Breast epithelium (tissue), 4 donors: ENCODE measurements around the gene DGKI. TPM values are rescaled to one million over a fixed set of nuclear protein-coding genes. Genes with fewer than 3 reads are reported as not detected.

Source experiments
- DNase-seq, 2 donors: peaks; one replicate each; pipeline ENCODE4 v3.0.0-alpha.2; 2019; ENCODE audit warnings: low spot score in 2 of 2
- H3K27ac ChIP-seq, 2 donors: fragments of 200-600 bp; sonication (generic) in 1 of 2; one replicate each; pipeline ENCODE4 v1.5.1; 2016 to 2019; ENCODE audit warnings: mild to moderate bottlenecking in 1 of 2
- H3K27me3 ChIP-seq, 2 donors: fragments of 200-600 bp; sonication (generic) in 1 of 2; one replicate each; pipeline versions ENCODE4 v1.5.1 to v1.6.0; 2017 to 2019; ENCODE audit warnings: control low read depth in 1 of 2, mild to moderate bottlenecking in 1 of 2
- H3K36me3 ChIP-seq: fragments of 200-600 bp; one replicate; pipeline ENCODE4 v1.5.1; 2019
- H3K4me1 ChIP-seq, 2 donors: fragments of 200-600 bp; sonication (generic); one replicate each; pipeline ENCODE4 v1.5.1; 2016 to 2019; ENCODE audit warnings: control low read depth in 1 of 2
- H3K4me3 ChIP-seq, 3 donors: fragments of 200-600 bp; sonication (generic); 1 replicate in 2 of 3; 2 replicates in 1 of 3; pipeline ENCODE4 v1.5.1; 2016 to 2019; ENCODE audit warnings: mild to moderate bottlenecking in 3 of 3, moderate library complexity in 2 of 3
- H3K9me3 ChIP-seq, 2 donors: fragments of 200-600 bp; sonication (generic) in 1 of 2; one replicate each; pipeline ENCODE4 v1.5.1; 2016 to 2019; ENCODE audit warnings: control low read depth in 1 of 2
- CTCF ChIP-seq, 3 donors: fragments of 450-650 bp; IDR thresholded peaks; one replicate each; pipeline ENCODE4 v1.5.1; 2016 to 2017; ENCODE audit warnings: antibody characterized with exemption in 3 of 3, mild to moderate bottlenecking in 3 of 3, moderate library complexity in 3 of 3
- POLR2A ChIP-seq: fragments of 450-650 bp; IDR thresholded peaks from one replicate; pipeline ENCODE4 v1.6.1; 2016; ENCODE audit warnings: antibody characterized with exemption, mild to moderate bottlenecking, moderate library complexity
- POLR2AphosphoS5 ChIP-seq, 3 donors: sonication (generic); formaldehyde crosslinking; IDR thresholded peaks; one replicate each; pipeline ENCODE4 v1.6.1; 2017; ENCODE audit warnings: antibody characterized with exemption in 3 of 3
- intact Hi-C: fragments of 100-400 bp; cut with DNase I; formaldehyde crosslinking; loops from one replicate; pipeline ENCODE4 v1.15.1; 2023; ENCODE audit warnings: low total_unique reads
- total RNA-seq, 3 donors: library from RNA; depleted of rRNA; stranded (reverse); fragments of >200 nt; gene quantifications; one replicate each; pipeline ENCODE4 v1.1.0, GENCODE V29; 2016

The DGKI gene
- total RNA-seq, 3 donors from 2014 or later, result 2.7 to 4.1 (median 2.9) TPM

GRCh38 chr7:137546671-137547070 lies 300.1 kb downstream of the DGKI start:
- Histone ChIP-seq H3K27me3 (no peaks in the 10 kb centered on the region), H3K27ac (no peak overlapping the region), H3K36me3 (no peaks in the 10 kb centered on the region), H3K9me3 (no peaks in the 10 kb centered on the region), H3K4me1 (no peaks in the 10 kb centered on the region), H3K4me3 (no peak overlapping the region)
- intact Hi-C loops, result no loop called here
- TF ChIP-seq POLR2A, result no peak
- TF ChIP-seq POLR2AphosphoS5 (IDR thresholded peaks at IDR 0.05), result no peak
- no peak for TF ChIP-seq CTCF (IDR thresholded peaks at IDR 0.05)
- no peak for DNase-seq

GRCh38 chr7:137546009-137546408 lies 300.8 kb downstream of the DGKI start:
- intact Hi-C loops, result no loop called here
- TF ChIP-seq CTCF (IDR thresholded peaks at IDR 0.05) (no peak), POLR2AphosphoS5 (IDR thresholded peaks at IDR 0.05) (no peak)
- no peak overlapping the region for H3K4me3 ChIP-seq
- no peaks in the 10 kb centered on the region for H3K36me3 ChIP-seq
- no peaks in the 10 kb centered on the region for H3K27me3 ChIP-seq
- no peaks in the 10 kb centered on the region for H3K9me3 ChIP-seq
- H3K27ac ChIP-seq, result no peak overlapping the region
- no peaks in the 10 kb centered on the region for H3K4me1 ChIP-seq
- no peak for DNase-seq

- TF ChIP-seq CTCF (IDR thresholded peaks at IDR 0.05) (no peak), POLR2AphosphoS5 (IDR thresholded peaks at IDR 0.05) (no peak), POLR2A (no peak)
- Histone ChIP-seq H3K4me1 (no peaks in the 10 kb centered on the region), H3K27ac (no peak overlapping the region), H3K27me3 (no peaks in the 10 kb centered on the region), H3K9me3 (no peaks in the 10 kb centered on the region), H3K4me3 (no peak overlapping the region), H3K36me3 (no peaks in the 10 kb centered on the region)
- DNase-seq, result no peak
- intact Hi-C loops, result no loop called here
These were observed 301.6 kb downstream of the DGKI start for GRCh38 chr7:137545059-137545716.

GRCh38 chr7:137544453-137545058 lies 302.2 kb downstream of the DGKI start:
- Histone ChIP-seq H3K4me3 (no peak overlapping the region), H3K9me3 (no peaks in the 10 kb centered on the region), H3K36me3 (no peaks in the 10 kb centered on the region), H3K27ac (no peak overlapping the region), H3K27me3 (no peaks in the 10 kb centered on the region), H3K4me1 (no peaks in the 10 kb centered on the region)
- intact Hi-C loops, result no loop called here
- no peak for DNase-seq
- TF ChIP-seq POLR2AphosphoS5 (IDR thresholded peaks at IDR 0.05), result no peak
- no peak for TF ChIP-seq POLR2A
- no peak for TF ChIP-seq CTCF (IDR thresholded peaks at IDR 0.05)

- DNase-seq, result no peak
- intact Hi-C loops, result no loop called here
- no peaks in the 10 kb centered on the region for H3K27me3 ChIP-seq
- TF ChIP-seq POLR2A (no peak), POLR2AphosphoS5 (IDR thresholded peaks at IDR 0.05) (no peak), CTCF (IDR thresholded peaks at IDR 0.05) (no peak)
- no peaks in the 10 kb centered on the region for H3K9me3 ChIP-seq
- H3K36me3 ChIP-seq, result no peaks in the 10 kb centered on the region
- H3K27ac ChIP-seq, result no peak overlapping the region
- H3K4me1 ChIP-seq, result no peaks in the 10 kb centered on the region
- H3K4me3 ChIP-seq, result no peak overlapping the region
These were observed 307.6 kb downstream of the DGKI start for GRCh38 chr7:137539111-137539715.
